GM21447 (cell line): ENCODE data around the gene CCT6A.
"Not testable (repeated sequence)": the region's sequence is repeated elsewhere in the genome, so short reads cannot be mapped to it uniquely, and the experiment has no call there.

Experiments
- ATAC-seq: cut with Tn5 transposase; IDR thresholded peaks from one replicate; pipeline ENCODE4 v1.9.1; 2021; ENCODE audit not compliant: unreplicated experiment

The CCT6A gene, protein sequence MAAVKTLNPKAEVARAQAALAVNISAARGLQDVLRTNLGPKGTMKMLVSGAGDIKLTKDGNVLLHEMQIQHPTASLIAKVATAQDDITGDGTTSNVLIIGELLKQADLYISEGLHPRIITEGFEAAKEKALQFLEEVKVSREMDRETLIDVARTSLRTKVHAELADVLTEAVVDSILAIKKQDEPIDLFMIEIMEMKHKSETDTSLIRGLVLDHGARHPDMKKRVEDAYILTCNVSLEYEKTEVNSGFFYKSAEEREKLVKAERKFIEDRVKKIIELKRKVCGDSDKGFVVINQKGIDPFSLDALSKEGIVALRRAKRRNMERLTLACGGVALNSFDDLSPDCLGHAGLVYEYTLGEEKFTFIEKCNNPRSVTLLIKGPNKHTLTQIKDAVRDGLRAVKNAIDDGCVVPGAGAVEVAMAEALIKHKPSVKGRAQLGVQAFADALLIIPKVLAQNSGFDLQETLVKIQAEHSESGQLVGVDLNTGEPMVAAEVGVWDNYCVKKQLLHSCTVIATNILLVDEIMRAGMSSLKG

GRCh38 chr7:56051339-56052191 is at the start of gene CCT6A, which contains the start of gene PSPH:
Gene CCT6A, plus strand, starts transcription at chr7:56051765. Its CDS starts 84 bp downstream, at chr7:56051849.
Gene PSPH, minus strand, starts transcription at chr7:56051444. Its CDS starts 30,232 bp downstream, at chr7:56021212.
- ATAC-seq, result peak; percentile 92

- ATAC-seq, result no peak
Observed at GRCh38 chr7:56003749-56004148, 47.8 kb upstream of the CCT6A start.

DNA sequence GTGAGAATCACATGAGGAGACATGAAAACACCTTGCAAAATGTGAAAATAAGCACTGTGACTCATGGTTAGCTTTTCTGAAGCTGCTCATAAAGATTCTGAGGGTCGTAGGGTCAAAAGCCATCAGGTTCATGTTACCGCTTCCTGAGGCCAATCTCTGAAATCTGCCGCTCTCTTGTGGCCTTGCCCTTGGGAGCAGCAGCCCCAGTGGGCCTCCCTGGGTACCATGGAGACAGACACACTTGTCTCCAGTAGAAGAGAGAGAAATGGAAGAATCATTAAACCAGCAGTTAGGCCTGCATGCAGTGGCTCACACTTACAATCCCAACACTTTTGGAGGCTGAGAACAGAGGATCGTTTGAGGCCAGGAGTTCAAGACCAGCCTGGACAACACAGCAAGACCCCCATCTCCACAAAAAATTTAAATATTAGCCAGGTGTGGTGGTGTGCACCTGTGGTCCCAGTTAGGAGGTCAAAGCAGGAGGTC is 44.4 kb upstream of the CCT6A start:
- ATAC-seq, result no peak

- ATAC-seq, result no peak
Observed at GRCh38 chr7:56007891-56008290, 43.7 kb upstream of the CCT6A start.

DNA sequence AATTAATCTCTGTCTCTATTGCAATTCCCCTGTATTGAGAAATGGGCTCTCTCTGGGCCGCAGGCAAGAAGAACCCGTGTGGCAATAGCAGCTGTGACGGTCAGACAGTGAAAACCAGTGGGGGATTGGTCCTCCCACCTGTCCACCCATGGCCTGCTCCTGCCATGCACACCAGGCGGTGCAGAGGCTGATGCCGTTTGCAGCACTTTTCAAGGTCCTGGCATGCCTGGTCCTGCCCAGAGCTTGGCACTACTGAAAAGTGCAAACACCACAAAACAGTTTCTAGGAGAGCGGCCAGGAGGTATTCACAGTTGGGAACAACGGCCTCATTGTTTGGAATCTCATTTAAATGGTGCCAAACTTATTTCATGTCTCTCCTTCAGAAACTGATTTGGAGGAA is 41.9 kb upstream of the CCT6A start:
- ATAC-seq, result no peak

GRCh38 chr7:56017015-56017414 is 34.5 kb upstream of the CCT6A start:
- not testable (repeated sequence) for ATAC-seq

GRCh38 chr7:56019501-56019900 is 32.1 kb upstream of the CCT6A start:
- ATAC-seq, result no peak

- no peak for ATAC-seq
Observed at GRCh38 chr7:56023500-56023899, 28.1 kb upstream of the CCT6A start.

- no peak for ATAC-seq
Observed at GRCh38 chr7:56026538-56026937, 25.0 kb upstream of the CCT6A start.

DNA sequence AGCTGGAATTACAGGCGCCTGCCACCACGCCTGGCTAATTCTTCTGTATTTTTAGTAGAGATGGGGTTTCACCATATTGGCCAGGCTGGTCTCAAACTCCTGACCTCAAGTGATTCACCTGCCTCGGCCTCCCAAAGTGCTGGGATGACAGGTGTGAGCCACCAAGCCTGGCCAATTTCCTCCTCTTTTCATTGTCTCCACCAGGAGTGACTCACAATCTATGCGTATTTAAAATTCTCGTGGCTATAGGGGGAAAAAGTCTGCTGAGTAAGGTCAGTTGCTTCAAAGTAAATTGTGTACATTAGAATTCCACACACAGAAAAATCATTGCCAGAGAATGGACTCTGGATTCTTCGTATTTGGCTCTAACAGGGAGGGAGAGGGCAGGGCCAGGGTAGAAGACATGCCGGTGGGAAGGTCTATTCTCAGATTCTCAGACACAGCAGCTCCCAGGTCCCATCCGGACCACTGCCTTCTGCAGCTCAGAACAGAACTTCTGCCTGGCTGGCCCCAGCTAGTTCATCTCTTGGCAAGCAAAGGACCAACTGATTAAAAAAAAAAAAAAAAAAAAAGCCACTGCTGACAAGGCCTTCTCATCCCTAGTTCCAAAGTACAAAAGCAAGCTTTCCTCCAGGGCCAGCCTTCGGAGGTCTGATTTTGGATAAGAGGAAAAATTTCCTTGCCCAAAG is 22.5 kb upstream of the CCT6A start:
- ATAC-seq, result no peak

DNA sequence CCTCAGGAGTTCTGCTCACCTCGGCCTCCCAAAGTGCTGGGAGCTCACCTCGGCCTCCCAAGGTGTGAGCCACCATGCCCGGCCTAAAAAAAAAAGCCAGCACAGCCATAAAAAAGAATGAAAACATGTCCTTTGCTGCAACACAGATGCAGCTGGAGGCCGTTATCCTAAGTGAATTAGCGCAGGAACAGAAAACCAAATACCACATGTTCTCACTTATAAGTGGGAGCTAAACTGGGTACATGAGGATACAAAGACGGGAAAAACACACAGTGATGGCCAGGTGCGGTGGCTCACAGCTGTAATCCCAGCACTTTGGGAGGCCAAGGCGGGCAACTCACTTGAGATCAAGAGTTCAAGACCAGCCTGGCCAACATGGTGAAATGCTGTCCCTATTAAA is 21.2 kb upstream of the CCT6A start:
- no peak for ATAC-seq

GRCh38 chr7:56031556-56031955 is 20.0 kb upstream of the CCT6A start:
- not testable (repeated sequence) for ATAC-seq

- ATAC-seq, result not testable (repeated sequence)
Observed at GRCh38 chr7:56032578-56032977, 19.0 kb upstream of the CCT6A start.

GRCh38 chr7:56033671-56034432 is 17.7 kb upstream of the CCT6A start:
- peak; percentile 93 for ATAC-seq

DNA sequence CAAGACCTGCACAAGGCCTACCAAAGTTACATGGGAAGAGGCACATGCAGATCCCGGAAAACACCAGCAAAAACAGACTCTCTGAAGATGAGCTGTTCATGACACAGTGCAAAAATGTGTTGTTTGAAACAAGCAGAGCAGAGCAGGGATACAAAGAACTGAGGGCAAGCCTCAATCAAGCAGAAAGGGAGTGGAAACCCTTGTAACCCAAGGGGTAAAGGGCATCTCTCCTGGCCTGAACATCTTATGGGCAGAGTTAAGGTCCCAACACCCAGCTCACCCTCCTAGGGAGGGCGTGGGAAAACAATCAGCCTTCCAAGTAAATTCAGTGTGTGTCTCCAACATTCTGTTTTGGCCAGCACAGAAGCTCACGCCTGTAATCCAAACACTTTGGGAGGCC is 10.8 kb upstream of the CCT6A start:
- ATAC-seq, result no peak

GRCh38 chr7:56045758-56046157 is 5.8 kb upstream of the CCT6A start:
- not testable (repeated sequence) for ATAC-seq

DNA sequence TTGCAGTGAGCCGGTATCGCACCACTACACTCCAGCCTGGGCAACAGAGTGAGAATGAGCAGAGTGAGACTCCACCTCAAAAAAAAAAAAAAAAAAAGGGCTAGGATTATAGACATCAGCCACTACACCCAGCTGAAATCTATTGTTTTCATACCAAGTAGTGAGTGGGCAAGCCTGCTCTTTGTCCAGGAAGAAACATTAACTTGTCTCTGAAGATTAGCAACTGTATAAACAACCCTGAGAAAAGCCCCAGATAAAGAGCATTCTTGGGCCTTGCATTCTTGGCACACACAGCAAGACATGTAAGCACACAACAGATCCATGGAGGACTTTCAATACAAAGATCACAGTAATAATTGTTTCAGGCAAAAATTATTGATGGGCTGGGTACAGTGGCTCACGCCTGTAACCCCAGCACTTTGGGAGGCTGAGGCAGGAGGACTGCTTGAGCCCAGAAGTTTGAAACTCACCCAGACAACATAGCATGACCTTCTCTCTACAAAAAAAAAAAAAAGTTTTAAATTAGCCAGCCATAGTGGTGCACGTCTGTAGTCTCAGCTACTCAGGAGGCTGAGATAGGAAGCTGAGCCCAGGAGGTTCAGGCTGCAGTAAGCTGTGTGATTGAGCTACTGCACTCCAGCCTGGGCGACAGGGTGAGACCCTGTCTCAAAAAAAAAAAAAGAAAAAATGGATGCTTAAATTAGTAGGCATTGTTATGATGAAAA is 4.7 kb upstream of the CCT6A start:
- no peak for ATAC-seq

DNA sequence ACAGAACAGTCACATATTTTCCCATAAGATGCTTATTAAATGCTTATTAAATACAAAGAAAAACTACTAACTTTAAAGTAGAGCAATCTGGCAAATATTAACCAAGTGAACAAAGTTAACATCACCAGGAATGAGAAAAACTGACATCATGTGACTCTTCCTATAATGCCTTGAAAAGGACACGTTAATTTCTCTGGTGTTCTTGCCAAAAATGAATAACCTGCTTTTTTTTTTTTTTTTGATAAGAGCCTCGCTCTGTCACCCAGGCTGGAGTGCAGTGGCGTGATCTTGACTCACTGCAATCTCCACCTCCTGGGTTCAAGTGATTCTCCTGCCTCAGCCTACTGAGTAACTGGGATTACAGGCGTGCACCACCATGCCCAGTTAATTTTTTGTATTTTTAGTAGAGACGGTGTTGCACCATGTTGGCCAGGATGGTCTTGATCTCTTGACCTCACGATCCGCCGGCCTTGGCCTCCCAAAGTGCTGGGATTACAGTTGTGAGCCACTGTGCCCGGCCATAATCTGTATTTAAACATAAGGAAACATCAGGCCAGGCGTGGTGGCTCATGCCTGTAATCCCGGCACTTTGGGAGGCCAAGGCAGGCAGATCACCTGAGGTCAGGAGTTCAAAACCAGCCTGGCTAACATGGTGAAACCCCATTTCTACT is 4.0 kb upstream of the CCT6A start:
- not testable (repeated sequence) for ATAC-seq

GRCh38 chr7:56048245-56048644 is 3.3 kb upstream of the CCT6A start:
- ATAC-seq, result no peak
